Fibroblast of skin of left biceps (primary cell): Measurements from ENCODE around the gene PPM1E.
"Not testable (repeated sequence)": the region's sequence is repeated elsewhere in the genome, so short reads cannot be mapped to it uniquely, and the experiment has no call there.

Experiments used
- DNase-seq, 2 experiments: peaks; one replicate each; pipeline ENCODE4 v3.0.0-alpha.2; 2013; ENCODE audit warnings: low read depth in 2 of 2

Gene PPM1E

GRCh38 chr17:58755577-58756245 is at the start of gene PPM1E:
Gene PPM1E (plus strand): TSS chr17:58755854.
- peak; percentile 2 for DNase-seq

- no peak for DNase-seq
Measured at GRCh38 chr17:58706351-58707140, 49.1 kb upstream of the PPM1E start.

GRCh38 chr17:58710948-58711552 is 44.6 kb upstream of the PPM1E start:
- DNase-seq = no peak

- DNase-seq = no peak
Measured at GRCh38 chr17:58722274-58722673, 33.4 kb upstream of the PPM1E start.

GRCh38 chr17:58722696-58723095 is 33.0 kb upstream of the PPM1E start:
- no peak for DNase-seq

GRCh38 chr17:58728798-58729197 is 26.9 kb upstream of the PPM1E start:
- DNase-seq = peak; percentile 1 to 10

GRCh38 chr17:58730937-58731336 is 24.7 kb upstream of the PPM1E start:
- no peak for DNase-seq

- no peak for DNase-seq
Measured at GRCh38 chr17:58734040-58734439, 21.6 kb upstream of the PPM1E start.

- no peak for DNase-seq
Measured at GRCh38 chr17:58734811-58735210, 20.8 kb upstream of the PPM1E start.

GRCh38 chr17:58741121-58741625 is 14.5 kb upstream of the PPM1E start:
- peak in 1 of 2 experiments; percentile 3 for DNase-seq

GRCh38 chr17:58747674-58748073 is 8.0 kb upstream of the PPM1E start:
- no peak for DNase-seq

GRCh38 chr17:58749627-58750026 is 6.0 kb upstream of the PPM1E start:
- not testable (repeated sequence) for DNase-seq

GRCh38 chr17:58753026-58753425 is 2.6 kb upstream of the PPM1E start:
- DNase-seq = no peak

- no peak for DNase-seq
Measured at GRCh38 chr17:58755269-58755576, 431 bp upstream of the PPM1E start.

- DNase-seq = no peak
Measured at GRCh38 chr17:58756246-58757161, 850 bp downstream of the PPM1E start.

GRCh38 chr17:58757162-58757613 is 1.5 kb downstream of the PPM1E start:
- no peak for DNase-seq

- DNase-seq = no peak
Measured at GRCh38 chr17:58758890-58759289, 3.2 kb downstream of the PPM1E start.

GRCh38 chr17:58759522-58759921 is 3.9 kb downstream of the PPM1E start:
- no peak for DNase-seq

GRCh38 chr17:58760248-58760647 is 4.6 kb downstream of the PPM1E start:
- DNase-seq = no peak

GRCh38 chr17:58763263-58763662 is 7.6 kb downstream of the PPM1E start:
- DNase-seq = no peak

GRCh38 chr17:58764373-58764772 is 8.7 kb downstream of the PPM1E start:
- no peak for DNase-seq

- not testable (repeated sequence) for DNase-seq
Measured at GRCh38 chr17:58778482-58778881, 22.8 kb downstream of the PPM1E start.
